ENCODE data around the gene SLCO3A1.

DNA sequence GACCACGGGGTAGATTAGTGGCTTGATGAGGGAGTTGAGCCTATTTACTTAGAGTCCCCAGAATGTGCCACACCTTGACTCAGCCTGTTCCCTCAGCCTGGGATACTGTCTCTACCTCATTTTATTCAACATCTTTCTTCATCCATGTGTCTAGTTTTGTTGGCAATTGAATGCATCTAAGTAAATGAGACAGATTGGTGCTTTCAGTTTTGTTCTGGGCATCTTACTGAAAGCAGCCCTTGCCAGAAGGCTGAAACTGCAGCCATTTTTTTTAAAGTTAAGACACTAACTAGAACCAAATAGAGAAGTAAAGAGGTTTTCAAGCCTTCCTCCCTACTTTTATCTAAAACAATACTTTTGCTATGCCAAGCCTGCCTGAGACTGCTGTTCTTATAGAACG is 246.8 kb downstream of the SLCO3A1 start:
- no peak for TF ChIP-seq POLR2A (IDR thresholded peaks at IDR 0.05; ENCODE audit: low read length)
- no peak for TF ChIP-seq GATA1 (IDR thresholded peaks at IDR 0.05; ENCODE audit: low read depth, low read length)

All from erythroblast (primary cell).